Muscle of arm (tissue), 12 donors: ENCODE results near the gene ZDHHC12. TPM values are rescaled to one million over a fixed set of nuclear protein-coding genes. Genes with fewer than 3 reads are reported as not detected.
"Not testable (repeated sequence)": the region's sequence is repeated elsewhere in the genome, so short reads cannot be mapped to it uniquely, and the experiment has no call there.

Source experiments
- DNase-seq: peaks from one replicate; pipeline ENCODE4 v3.0.0-alpha.2; 2013
- polyA plus RNA-seq, 12 donors: library from polyadenylated mRNA; unstranded; fragments of 120-200 nt; gene quantifications; one replicate each; pipeline ENCODE4 v1.2.1, GENCODE V29; 2013; ENCODE audit not compliant: insufficient read length in 12 of 12

The ZDHHC12 gene
- polyA plus RNA-seq, 12 donors: 4.4 to 10.8 (median 5.6) TPM; not detected in 1

DNA sequence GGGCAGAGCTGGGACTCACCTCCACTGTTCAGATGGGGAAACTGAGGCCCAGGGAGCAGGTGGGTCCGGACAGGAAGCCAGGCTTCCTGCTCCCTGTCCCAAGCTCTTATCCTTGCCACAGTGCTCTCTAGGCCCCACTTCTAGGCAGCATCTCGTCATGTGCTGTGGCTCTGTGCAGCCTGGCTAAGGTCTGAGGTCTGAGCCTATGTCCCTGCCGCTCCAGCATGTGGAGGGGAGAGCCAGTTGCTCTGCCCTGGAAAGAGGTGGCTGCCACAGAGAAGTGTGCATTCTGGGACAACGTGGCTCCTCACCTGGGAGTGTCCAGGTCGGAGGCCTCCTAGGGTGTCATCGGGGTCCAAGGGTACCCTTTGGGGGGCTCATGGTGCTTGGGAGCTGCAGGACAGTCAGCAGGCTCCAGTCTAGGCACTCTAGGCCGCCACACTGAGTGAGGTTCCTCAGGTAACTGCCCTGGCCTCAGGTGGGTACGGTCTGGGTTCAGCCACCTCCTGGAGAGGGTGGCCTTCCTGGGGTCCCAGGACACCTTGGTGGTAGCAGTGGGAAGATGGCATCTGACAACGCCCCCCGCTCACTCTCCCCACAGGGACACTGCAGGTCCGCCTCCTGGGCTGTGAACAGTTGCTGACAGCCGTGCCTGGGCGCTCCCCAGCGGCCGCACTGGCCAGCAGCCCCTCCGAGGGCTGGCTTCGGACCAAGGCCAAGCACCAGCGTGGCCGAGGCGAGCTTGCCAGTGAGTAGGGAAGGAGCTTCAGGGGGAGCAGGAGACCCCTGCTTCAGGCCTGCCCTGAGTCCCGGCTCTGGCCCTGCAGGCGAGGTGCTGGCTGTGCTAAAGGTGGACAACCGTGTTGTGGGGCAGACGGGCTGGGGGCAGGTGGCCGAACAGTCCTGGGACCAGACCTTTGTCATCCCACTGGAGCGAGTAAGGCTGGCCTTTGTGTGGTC lies 11.2 kb downstream of the ZDHHC12 start:
- DNase-seq: no peak

GRCh38 chr9:128707446-128707845 lies 16.5 kb downstream of the ZDHHC12 start:
- DNase-seq: no peak

GRCh38 chr9:128706671-128707381 lies 17.1 kb downstream of the ZDHHC12 start:
- no peak for DNase-seq

DNA sequence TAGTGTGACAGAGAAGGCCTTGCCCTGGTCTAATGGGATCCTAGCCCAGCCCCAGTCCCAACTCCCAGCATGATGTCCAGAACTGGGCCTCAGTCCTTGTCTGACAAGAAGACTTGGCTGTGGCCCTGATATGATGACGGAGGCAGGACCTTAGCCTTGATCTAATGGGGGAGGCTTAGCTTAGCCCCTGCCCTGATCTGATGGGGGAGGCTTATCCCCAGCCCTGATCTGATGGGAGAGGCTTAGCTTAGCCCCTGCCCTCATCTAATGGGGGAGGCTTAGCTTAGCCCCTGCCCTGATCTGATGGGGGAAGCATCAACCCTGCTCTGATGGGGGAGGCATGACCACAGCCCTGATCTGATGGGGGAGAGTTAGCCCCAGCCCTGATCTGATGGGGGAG lies 17.9 kb downstream of the ZDHHC12 start:
- DNase-seq: no peak

DNA sequence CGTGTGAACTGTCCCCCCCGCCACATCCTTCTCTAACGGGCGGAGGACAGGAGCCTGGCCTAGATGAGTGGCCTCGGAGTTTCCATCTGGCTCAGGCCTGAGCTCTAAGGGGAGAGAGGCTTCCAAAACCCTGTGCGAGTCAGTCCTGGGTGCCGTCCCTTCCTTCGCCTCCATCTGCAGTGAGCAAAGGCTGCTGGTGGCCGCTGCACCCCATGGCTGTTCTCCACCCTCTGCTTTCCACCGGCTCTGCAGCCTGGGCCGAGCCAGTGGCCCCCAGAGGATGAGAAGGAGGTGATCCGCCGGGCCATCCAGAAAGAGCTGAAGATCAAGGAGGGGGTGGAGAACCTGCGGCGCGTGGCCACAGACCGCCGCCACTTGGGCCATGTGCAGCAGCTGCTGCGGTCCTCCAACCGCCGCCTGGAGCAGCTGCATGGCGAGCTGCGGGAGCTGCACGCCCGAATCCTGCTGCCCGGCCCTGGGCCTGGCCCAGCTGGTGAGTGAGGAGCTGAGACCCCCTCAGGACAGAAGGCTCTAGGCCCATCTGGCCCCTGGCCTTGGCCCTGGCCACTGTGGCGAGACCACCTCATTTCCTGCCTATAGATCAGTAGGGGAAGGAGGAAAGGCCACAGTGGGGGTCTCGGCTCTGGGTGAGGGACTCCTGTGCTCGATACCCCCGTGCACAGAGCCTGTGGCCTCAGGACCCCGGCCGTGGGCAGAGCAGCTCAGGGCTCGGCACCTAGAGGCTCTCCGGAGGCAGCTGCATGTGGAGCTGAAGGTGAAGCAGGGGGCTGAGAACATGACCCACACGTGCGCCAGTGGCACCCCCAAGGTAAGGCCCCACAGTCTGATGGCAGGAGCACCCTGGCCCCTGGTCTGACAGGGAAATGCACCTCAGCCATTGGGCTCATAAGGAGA lies 18.6 kb downstream of the ZDHHC12 start:
- DNase-seq: no peak

GRCh38 chr9:128704356-128704670 lies 19.6 kb downstream of the ZDHHC12 start:
- DNase-seq: no peak

DNA sequence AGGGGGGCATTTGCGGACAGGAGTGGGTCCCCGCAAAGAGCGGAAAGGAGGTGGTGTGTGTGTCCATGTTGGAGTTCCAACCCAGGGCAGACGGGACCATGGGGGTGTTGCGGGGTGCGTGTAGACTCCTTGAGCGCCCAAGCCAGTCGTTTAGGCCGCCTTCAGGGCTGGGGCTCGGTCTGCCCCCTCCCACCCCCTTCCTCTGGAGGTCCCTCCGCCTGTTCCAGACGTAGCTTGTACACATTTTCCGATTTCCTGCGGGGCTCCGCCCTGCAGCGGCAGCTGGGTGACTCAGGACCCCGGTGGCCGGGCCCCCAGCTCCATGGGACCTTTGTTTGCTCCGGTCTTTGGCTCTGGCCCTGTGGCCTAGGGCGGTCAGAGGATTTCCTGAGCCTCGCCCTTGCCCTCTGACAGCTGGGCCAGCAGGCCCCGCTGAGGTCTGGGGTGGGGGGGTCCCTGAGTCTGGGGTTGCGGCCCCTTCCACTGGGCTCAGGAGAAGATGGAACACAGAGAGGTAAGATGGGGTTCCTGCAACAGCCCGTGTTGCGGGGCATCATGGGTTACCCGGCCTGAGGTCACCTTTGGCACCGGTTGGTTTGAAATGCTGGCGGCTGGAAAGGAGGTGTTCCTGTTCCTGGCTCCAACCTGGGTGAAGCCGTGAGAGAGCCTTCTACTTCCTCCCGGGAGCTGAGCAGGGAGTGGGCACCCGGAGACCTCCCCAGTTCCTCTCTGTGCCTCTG lies 20.1 kb downstream of the ZDHHC12 start:
- no peak for DNase-seq

- no peak for DNase-seq
Measured at GRCh38 chr9:128702949-128703615, 20.8 kb downstream of the ZDHHC12 start.

- peak; percentile 87 for DNase-seq
Measured at GRCh38 chr9:128702445-128702948, 21.4 kb downstream of the ZDHHC12 start, which contains the start of gene PKN3. TSS of gene PKN3 (plus strand) at chr9:128702503. CDS start at chr9:128702916, 413 bp downstream.

DNA sequence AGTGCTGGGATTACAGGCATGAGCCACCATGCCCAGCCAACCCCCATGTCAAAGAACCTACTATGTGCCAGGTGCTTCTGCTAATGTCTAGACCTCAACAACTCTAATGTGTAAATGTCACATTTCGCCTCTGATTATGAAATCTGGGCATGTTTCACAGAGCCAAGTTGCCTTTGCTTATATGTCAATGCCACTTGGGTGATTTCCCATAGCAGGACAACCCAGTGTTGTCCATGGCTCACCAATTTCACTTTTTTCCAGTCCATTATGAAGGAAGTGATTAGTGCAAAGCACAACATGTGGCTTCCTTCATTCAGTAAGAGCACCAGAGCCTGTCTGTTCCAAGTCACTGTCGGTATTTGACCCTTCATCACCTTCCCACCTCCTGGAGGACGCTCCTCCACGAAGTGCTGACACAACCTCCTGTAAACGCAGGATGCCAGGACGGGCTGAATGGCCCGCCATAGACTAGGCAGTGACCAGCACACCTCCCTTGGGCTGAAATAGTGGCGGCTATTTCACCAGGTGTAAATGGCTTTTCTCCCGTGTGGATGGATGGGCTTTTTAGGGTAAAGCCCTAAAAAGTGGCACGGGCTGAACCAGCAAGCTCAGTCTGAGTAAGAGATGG lies 22.6 kb downstream of the ZDHHC12 start:
- DNase-seq: no peak

GRCh38 chr9:128699096-128699795 lies 24.7 kb downstream of the ZDHHC12 start:
- DNase-seq: not testable (repeated sequence)

- DNase-seq: no peak
Measured at GRCh38 chr9:128696923-128697707, 26.8 kb downstream of the ZDHHC12 start.

DNA sequence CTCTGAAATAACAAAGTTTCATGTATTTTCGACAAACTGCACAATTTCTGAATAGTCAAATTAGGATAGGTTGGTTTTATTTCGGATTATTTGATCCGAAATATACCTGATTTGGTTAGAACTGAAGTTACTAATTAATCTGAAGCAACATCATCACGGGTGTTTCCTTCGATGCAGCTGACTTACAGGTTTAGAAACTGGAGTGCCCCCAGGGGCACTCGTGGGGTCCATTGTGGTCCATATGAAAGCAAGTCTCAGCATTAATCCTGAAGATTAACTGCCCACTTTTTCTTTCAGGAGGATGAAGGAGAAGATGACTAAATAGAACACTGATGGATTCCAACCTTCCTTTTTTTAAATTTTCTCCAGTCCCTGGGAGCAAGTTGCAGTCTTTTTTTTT lies 29.6 kb downstream of the ZDHHC12 start:
- no peak for DNase-seq

DNA sequence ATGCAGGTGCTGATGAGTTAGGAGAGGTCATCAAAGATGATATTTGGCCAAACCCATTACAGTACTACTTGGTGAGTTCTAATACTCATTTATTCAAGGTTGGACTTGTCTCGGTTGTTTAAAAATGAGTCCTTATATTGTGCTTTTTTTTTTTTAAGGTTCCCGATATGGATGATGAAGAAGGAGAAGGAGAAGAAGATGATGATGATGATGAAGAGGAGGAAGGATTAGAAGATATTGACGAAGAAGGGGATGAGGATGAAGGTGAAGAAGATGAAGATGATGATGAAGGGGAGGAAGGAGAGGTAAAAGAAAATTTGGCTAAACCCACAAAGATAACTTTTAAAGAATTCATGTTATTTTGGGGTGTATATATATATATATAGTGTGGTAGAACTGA lies 30.2 kb downstream of the ZDHHC12 start:
- DNase-seq: not testable (repeated sequence)

DNA sequence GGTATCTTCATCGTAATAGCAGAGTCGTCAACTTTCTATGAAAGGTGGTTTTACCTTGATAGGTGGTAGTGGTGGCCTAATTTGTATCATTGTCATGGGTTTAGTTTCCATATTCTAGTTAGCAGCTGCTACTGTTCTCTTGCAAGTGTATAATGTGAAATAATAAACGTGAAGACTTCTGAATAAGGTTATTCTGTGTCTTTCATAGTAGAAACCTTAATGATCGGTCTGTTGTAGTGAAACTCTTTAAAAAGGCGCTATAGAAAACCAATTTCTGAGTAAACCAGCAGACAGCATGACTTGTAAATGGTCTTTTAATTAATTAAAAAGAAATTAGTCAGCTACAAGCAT lies 33.3 kb downstream of the ZDHHC12 start:
- DNase-seq: no peak

DNA sequence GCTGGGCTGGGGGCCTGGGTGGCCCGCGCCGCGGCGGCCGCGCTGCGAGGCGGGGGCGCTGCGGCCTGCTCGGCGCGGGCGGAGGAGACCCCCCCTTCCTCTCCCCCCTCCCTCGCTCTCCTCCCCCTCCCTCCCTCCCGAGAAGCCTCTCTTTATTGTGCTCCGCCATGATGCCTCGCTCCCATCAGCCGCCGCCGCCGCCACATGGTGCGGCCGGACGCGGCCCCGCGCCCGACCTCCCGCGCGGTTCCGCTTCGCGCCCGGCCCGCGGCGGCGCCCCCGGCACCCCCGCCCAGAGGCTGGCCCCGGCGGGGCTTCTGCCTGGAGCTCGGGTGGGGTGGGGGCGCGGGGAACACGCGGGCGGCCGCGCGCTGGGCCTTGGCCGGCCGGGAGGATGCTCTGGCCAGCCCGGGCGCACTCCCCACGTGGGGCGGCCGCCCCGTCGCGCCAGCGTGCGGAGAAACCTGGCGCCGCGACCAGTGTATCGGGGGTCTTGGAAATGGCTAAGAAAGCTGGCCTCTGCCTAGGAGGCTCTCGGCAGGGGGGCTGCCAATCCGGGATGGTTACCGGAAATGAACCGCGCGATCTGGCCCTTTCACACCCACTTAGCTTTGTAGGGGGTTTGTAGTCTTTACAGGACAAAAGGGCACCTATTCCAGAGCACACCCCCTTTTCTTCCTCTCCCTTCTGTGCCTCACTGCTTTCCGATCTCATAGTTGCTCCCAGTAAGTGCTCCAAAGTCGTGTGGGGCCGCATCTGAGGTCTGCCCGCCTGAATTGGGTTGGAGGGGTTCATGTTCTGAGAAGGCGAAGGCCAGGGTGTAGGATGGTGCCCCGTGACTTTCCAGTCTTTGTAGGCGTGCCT lies 33.9 kb downstream of the ZDHHC12 start:
- DNase-seq: no peak

DNA sequence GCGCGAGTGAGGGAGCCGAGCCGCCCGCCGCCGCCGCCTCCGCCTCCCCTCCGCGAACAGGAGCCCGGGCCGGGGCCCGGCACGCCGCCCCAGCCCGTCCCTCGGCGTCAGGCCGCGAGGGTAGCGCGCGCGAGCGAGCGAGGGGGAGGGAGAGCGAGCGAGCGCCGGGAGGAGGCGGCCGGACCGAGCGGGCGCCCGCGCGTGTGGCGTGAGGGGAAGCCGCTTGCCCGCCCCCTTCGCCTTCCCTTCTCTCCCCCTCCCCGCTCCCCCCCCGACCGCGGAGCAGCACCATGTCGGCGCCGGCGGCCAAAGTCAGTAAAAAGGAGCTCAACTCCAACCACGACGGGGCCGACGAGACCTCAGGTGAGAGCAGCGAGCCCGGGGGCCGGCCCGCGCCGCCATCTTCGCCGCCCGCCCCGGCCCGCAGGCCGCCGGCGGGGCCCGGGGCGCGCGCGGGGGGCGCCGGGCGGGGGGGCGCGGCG lies 34.6 kb downstream of the ZDHHC12 start:
- peak; percentile 51 for DNase-seq
